Large intestine (tissue), 3 donors: ENCODE data around the gene KLK4. TPM values are rescaled to one million over a fixed set of nuclear protein-coding genes. Genes with fewer than 3 reads are reported as not detected.
A peak's percentile ranks its signal among the peaks of the same experiment; 100 is the strongest.

ENCODE experiments used
- DNase-seq, 2 donors: peaks; one replicate each; pipeline versions ENCODE4 v3.0.0 to v3.0.0-alpha.2; 2013
- H3K27ac ChIP-seq: one replicate; pipeline ENCODE4 v1.5.1; 2013; ENCODE audit warnings: low read length
- H3K27me3 ChIP-seq: 2 replicates; pipeline ENCODE4 v1.6.1; 2013; ENCODE audit warnings: low read length; ENCODE audit not compliant: control insufficient read depth, insufficient read depth
- H3K36me3 ChIP-seq: 2 replicates; pipeline ENCODE4 v1.6.1; 2013; ENCODE audit warnings: low read length; ENCODE audit not compliant: control insufficient read depth, insufficient read depth
- H3K4me1 ChIP-seq: one replicate; pipeline ENCODE4 v1.6.1; 2013; ENCODE audit warnings: low read length; ENCODE audit not compliant: control insufficient read depth, insufficient read depth
- H3K4me3 ChIP-seq: one replicate; pipeline ENCODE4 v1.5.1; 2013; ENCODE audit warnings: low read length
- H3K9me3 ChIP-seq: one replicate; pipeline ENCODE4 v1.6.1; 2013; ENCODE audit warnings: mild to moderate bottlenecking, low read depth, low read length, moderate library complexity; ENCODE audit not compliant: control insufficient read depth
- WGBS: methylation state at CpG from one replicate; pipeline ENCODE4 v1.1.5; 2013; ENCODE audit warnings: low lambda C conversion rate; ENCODE audit not compliant: insufficient coverage; 5-methylcytosine and 5-hydroxymethylcytosine counted together
- polyA plus RNA-seq: library from polyadenylated mRNA; unstranded; fragments of 120-200 nt; gene quantifications from one replicate; pipeline ENCODE4 v1.2.1, GENCODE V29; 2013

KLK4 gene
- polyA plus RNA-seq, 1 donor = not detected

DNA sequence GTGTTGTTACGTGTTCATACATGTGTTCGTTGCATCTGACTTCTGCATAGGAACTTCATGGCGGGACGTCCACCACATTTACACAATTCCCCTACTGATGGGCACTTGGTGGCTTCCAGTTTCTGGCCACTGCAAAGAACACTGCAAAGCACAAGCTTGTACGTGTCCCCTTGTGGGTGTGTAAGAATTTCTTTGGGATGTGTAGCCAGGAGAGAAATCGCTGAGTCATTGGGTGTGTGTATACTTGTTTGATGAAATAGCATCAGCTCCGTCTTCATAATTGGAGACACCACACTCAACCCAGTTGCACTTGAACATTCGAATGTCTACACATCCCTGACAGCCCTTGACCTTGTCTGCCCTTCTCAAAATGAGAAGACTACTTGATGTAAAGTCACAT is 22.4 kb upstream of the KLK4 start:
- no peak overlapping the region for H3K4me3 ChIP-seq
- H3K27ac ChIP-seq = no peak overlapping the region
- no peak for DNase-seq
- H3K4me1 ChIP-seq = no peaks in the 10 kb centered on the region
- 100% methylated on average over 2 of the region's 8 CpGs for WGBS
- H3K27me3 ChIP-seq = peaks cover 11% of the 10 kb centered on the region
- no peaks in the 10 kb centered on the region for H3K9me3 ChIP-seq
- H3K36me3 ChIP-seq = no peaks in the 10 kb centered on the region

DNA sequence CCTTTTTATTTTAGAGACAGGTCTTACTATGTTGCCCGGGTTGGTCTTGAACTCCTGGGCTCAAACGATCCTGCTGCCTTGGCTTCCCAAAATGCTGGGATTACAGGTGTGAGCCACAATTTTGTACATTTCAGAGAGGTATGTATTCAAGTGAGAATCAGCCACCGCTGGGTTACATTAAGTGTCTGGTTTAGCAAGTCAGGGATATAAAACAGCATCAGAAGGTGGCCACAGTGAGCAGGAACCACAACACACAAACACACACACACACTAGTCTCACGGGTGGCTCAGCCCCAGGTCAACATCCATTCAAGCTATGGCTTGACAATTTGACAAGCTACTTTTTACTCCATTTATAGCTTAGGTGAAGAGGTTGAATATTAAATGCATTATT is 21.5 kb upstream of the KLK4 start:
- Histone ChIP-seq H3K4me1 (no peaks in the 10 kb centered on the region), H3K27me3 (peaks cover 13% of the 10 kb centered on the region), H3K27ac (no peak overlapping the region), H3K9me3 (no peaks in the 10 kb centered on the region), H3K4me3 (no peak overlapping the region), H3K36me3 (no peaks in the 10 kb centered on the region)
- DNase-seq = no peak
- 100% methylated on average over 2 of the region's 4 CpGs for WGBS

DNA sequence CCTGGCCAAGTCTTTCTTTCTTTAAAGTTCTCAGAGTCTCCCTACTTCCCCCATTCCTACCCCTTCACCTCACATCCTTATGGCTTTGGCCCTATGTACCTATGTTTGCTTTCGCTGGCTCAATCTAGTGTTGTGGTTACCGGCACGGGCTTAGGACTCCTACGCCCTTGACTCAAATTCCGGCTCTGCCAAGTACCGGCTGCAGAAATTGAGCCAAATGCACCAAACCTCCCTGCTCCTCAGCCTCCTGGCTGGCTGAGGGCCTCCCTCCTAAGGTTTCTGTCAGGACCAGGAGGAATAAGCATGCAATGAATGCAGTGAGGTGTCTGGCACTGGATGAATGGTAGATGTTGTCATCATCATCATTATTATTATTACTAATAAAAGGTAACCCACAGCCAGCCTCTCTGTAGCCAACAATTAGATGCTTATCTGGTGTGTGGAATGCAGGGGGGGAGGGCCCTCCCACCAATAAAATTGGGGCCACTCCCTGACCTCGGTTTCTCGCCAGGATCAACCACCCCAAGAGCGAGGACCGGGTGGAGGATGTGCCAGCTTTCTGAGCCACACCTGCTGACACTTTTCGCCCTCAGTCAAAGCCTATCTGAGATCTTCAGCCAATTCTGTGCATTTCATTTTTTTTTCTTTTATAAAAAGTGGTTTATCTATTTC is 21.0 kb upstream of the KLK4 start:
- no peaks in the 10 kb centered on the region for H3K9me3 ChIP-seq
- no peaks in the 10 kb centered on the region for H3K4me1 ChIP-seq
- no peak overlapping the region for H3K4me3 ChIP-seq
- no peaks in the 10 kb centered on the region for H3K36me3 ChIP-seq
- no peak overlapping the region for H3K27ac ChIP-seq
- 83% methylated on average over 7 of the region's 11 CpGs for WGBS
- no peak for DNase-seq
- peaks cover 13% of the 10 kb centered on the region for H3K27me3 ChIP-seq

DNA sequence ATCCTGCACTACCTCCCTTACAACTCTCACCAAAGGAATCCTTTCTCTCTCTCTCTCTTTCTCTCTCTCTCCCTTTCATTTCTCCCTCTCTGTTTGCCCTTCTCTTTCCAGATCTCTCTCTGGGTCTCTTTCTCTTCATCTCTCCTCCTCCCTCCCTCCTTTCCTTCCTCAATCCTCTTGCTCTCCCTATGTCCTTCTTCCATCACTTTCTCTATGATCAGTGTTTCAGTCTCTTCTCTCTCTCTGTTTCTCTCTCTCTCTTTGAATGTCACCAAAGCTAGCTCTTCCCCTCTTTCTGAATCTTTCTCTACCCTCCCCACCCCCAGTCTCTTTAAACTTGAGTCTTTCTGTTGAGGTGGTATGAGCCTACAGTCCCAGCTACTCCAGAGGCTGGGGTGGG is 19.8 kb upstream of the KLK4 start:
- Histone ChIP-seq H3K27ac (no peak overlapping the region), H3K4me3 (no peak overlapping the region), H3K9me3 (no peaks in the 10 kb centered on the region), H3K27me3 (peaks cover 13% of the 10 kb centered on the region), H3K36me3 (no peaks in the 10 kb centered on the region), H3K4me1 (no peaks in the 10 kb centered on the region)
- no peak for DNase-seq

DNA sequence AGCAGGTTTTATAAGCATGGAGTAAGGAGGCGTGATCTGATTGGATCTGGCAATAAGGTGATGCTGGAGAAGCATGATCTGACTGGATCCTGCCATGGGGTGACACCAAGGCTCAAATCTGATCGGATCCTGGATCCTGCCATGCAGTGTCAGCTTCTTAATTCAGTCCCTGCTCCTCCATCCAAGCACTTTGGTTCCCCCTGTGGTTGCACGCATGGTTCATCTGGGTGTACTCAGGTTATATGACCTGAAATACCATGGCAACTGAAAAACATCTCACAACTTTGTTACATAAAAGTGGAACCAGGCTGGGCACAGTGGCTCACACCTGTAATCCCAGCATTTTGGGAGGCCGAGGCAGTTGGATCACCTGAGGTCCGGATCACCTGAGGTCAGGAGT is 17.6 kb upstream of the KLK4 start:
- WGBS = no CpG with 5 or more reads among the region's 5 CpGs
- Histone ChIP-seq H3K36me3 (no peaks in the 10 kb centered on the region), H3K9me3 (no peaks in the 10 kb centered on the region), H3K4me1 (no peaks in the 10 kb centered on the region), H3K27ac (no peak overlapping the region), H3K4me3 (no peak overlapping the region), H3K27me3 (peaks cover 13% of the 10 kb centered on the region)
- no peak for DNase-seq

DNA sequence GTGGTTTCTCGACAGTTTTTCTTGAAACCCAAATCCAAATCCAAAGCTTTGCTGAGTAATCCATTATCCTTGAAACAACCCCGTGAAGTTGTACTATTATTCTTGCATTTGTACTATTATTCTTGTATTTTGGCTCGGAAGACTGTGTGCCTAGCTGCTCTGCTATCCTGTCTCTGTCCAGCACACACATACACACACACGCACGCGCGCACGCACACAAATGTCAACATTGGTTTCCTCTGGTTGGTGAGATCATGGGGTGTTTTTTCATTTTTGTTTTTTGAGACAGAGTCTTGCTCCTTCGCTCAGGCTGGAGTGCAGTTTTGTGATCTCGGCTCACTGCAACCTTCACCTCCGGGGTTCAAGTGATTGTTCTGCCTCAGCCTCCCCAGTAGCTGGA is 14.9 kb upstream of the KLK4 start:
- no peak for DNase-seq
- H3K36me3 ChIP-seq = no peaks in the 10 kb centered on the region
- no peak overlapping the region for H3K4me3 ChIP-seq
- WGBS = 80% methylated on average over 1 of the region's 11 CpGs
- no peak overlapping the region for H3K27ac ChIP-seq
- no peaks in the 10 kb centered on the region for H3K9me3 ChIP-seq
- H3K4me1 ChIP-seq = no peaks in the 10 kb centered on the region
- peaks cover 13% of the 10 kb centered on the region for H3K27me3 ChIP-seq

DNA sequence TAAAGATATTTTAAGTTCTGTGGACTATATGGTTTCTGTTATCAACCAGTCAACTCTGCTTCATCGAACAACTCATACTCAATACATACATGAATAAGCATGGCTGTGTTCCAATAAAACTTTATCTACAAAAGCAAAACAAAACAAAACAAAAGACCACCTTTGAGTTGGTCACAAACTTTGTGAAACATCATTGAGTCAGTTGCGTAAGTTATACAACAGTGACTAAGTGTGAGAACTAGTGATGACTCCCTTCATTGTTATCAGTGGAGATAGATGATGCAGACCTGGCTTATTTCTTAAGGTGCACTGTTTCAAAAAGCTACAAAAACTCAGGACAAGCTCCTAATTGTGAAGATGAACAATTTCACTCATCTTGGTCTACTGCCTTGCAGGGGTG is 14.5 kb upstream of the KLK4 start:
- Histone ChIP-seq H3K9me3 (no peaks in the 10 kb centered on the region), H3K4me3 (no peak overlapping the region), H3K27me3 (peaks cover 13% of the 10 kb centered on the region), H3K27ac (no peak overlapping the region), H3K36me3 (no peaks in the 10 kb centered on the region), H3K4me1 (no peaks in the 10 kb centered on the region)
- no peak for DNase-seq
- WGBS = 100% methylated on average over 1 of the region's 2 CpGs

DNA sequence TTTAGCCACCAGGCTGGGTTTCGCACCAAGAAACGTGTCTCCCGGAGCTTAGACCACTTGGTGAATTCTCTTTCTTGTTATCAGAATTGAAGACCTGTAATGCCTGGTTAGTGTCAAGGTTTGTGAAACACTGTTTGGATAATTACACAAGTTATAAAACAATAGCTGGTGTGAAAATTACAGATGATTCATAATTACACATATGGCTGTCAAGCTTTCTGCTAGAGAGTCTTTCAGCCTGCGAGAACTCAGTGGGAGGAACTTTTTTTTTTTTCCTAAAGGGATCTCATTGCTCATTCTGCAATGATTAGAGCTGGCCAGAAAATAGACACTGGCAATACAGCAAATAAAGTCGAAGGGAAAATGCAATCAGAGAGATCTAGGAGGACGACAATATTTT is 13.4 kb upstream of the KLK4 start:
- Histone ChIP-seq H3K9me3 (no peaks in the 10 kb centered on the region), H3K4me1 (no peaks in the 10 kb centered on the region), H3K36me3 (no peaks in the 10 kb centered on the region), H3K27me3 (peaks cover 7% of the 10 kb centered on the region), H3K4me3 (no peak overlapping the region), H3K27ac (no peak overlapping the region)
- DNase-seq = no peak
- no CpG with 5 or more reads among the region's 6 CpGs for WGBS

DNA sequence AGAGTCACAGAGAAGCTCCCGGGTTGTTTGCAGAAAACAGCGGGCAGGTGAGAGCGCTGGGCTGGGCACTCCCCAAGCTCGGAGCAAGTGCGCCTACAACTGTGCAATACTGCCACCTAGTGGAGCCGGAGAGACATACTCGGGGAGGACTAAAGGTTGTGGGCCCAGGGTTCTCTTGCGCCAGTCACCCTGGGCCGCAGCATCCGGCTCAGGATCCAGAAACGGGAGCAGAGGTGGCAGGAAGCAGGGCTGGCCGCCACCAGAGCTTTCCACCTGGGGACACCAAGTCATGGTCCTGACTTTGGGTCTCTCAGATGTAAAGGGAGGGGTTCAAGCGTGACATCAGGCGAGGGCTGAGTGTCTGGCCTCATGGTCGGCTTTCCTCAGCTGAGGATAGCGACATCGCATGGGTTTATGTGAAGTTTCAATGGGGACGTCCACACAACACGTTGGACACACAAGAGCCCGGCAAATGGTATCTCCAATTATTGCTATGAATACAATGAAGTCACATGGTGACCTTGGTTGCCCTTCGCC is 11.2 kb upstream of the KLK4 start:
- peaks cover 4% of the 10 kb centered on the region for H3K27me3 ChIP-seq
- WGBS = no CpG with 5 or more reads among the region's 21 CpGs
- DNase-seq = peak; percentile 62 to 75
- H3K4me3 ChIP-seq = no peak overlapping the region
- no peaks in the 10 kb centered on the region for H3K9me3 ChIP-seq
- no peak overlapping the region for H3K27ac ChIP-seq
- no peaks in the 10 kb centered on the region for H3K36me3 ChIP-seq
- H3K4me1 ChIP-seq = no peaks in the 10 kb centered on the region

DNA sequence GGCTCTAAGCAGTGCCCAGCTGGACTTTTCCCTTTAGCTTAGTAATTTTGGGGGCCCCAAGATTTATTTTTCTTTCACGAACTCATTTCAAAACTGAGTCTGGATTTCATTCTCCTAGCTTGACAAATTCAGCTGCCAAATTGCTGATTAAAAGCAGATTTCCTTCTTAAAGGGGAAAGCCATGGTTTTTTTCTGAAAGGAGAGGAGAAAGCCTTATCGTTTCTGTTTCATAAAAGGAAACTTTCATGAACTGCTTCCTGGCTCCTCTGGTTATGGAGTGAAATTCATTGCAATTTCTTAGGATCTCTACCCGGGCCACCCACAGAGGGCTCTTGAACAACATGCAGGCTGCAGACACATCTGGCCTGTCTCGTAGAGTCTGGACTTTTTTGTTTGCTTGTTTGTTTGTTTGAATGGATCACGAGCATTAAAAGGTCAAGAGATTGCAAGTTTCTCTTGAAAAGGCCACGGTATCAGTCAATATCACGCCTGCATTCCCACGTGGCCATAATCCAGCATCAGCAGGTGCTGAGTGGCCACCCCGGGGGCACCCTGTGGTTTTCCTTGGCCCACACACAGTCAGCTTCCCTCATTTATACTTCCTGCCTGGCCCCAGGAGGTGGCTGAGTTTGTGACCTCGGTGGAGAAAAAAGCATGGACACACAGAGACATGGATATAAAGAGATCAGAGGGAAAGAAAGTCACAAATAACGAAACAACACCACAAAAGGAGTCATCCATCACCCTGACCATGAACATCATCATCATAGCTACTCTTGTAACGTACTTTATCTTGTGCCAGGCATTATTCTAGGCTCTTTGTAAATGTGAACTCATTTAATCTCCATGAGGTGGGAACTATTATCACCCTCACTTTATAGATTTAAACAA is 10.5 kb upstream of the KLK4 start:
- H3K36me3 ChIP-seq = no peaks in the 10 kb centered on the region
- H3K4me3 ChIP-seq = no peak overlapping the region
- no peak for DNase-seq
- peaks cover 4% of the 10 kb centered on the region for H3K27me3 ChIP-seq
- 0% methylated on average over 2 of the region's 12 CpGs for WGBS
- no peak overlapping the region for H3K27ac ChIP-seq
- H3K4me1 ChIP-seq = no peaks in the 10 kb centered on the region
- no peaks in the 10 kb centered on the region for H3K9me3 ChIP-seq
